Measurements from ENCODE around the gene AFF2.

DNA sequence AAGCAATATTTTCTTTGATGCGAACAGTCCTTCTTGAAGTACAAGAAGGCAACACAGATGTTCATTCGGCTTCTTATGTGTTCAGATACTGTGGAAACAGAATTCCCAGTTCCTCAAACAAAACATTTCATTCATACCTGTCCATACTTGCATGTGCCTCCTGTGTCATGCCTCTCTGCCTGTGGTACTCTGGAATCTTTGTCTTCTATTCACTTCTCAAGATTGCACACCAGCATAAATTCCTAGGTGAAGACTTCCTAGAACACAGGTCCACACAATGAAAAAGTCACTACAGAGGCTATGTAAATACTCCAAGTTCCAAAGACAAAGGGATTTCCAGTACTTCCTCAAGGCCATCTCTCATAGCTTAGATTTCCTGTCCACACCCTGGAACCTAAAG lies 367.2 kb downstream of the AFF2 start:
- TF ChIP-seq, protein P1, sequence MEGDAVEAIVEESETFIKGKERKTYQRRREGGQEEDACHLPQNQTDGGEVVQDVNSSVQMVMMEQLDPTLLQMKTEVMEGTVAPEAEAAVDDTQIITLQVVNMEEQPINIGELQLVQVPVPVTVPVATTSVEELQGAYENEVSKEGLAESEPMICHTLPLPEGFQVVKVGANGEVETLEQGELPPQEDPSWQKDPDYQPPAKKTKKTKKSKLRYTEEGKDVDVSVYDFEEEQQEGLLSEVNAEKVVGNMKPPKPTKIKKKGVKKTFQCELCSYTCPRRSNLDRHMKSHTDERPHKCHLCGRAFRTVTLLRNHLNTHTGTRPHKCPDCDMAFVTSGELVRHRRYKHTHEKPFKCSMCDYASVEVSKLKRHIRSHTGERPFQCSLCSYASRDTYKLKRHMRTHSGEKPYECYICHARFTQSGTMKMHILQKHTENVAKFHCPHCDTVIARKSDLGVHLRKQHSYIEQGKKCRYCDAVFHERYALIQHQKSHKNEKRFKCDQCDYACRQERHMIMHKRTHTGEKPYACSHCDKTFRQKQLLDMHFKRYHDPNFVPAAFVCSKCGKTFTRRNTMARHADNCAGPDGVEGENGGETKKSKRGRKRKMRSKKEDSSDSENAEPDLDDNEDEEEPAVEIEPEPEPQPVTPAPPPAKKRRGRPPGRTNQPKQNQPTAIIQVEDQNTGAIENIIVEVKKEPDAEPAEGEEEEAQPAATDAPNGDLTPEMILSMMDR (IDR thresholded peaks at IDR 0.05): no peak
- no peak for TF ChIP-seq POLR2A (IDR thresholded peaks at IDR 0.05)
